Measurements from ENCODE around the gene NCR1.

DNA sequence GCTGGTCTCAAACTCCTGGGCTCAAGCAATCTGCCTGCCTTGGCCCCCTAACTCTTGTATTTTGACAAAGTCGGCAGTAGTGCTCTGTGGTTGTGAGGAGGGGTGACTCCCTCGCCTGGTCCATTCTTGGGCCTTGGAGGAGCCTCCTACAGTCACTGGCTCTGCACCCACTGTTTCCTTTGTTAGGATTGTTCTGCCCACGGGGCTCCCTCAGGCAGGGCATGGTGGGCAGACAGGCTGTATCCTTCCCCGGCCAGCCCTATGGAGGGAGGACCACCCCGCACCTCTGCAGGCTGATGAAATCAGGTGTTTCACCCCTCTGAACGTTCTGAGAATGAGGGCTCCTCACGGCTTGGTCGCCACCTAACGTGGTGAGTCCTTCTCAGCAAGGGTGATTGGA, 22.7 kb upstream of the NCR1 start:
- TF ChIP-seq, protein P1, sequence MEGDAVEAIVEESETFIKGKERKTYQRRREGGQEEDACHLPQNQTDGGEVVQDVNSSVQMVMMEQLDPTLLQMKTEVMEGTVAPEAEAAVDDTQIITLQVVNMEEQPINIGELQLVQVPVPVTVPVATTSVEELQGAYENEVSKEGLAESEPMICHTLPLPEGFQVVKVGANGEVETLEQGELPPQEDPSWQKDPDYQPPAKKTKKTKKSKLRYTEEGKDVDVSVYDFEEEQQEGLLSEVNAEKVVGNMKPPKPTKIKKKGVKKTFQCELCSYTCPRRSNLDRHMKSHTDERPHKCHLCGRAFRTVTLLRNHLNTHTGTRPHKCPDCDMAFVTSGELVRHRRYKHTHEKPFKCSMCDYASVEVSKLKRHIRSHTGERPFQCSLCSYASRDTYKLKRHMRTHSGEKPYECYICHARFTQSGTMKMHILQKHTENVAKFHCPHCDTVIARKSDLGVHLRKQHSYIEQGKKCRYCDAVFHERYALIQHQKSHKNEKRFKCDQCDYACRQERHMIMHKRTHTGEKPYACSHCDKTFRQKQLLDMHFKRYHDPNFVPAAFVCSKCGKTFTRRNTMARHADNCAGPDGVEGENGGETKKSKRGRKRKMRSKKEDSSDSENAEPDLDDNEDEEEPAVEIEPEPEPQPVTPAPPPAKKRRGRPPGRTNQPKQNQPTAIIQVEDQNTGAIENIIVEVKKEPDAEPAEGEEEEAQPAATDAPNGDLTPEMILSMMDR (IDR thresholded peaks at IDR 0.05), result no peak
- no peak for TF ChIP-seq EZH2 (IDR thresholded peaks at IDR 0.05)
